ENCODE measurements around the gene EARS2. TPM values are rescaled to one million over a fixed set of nuclear protein-coding genes. Genes with fewer than 3 reads are reported as not detected.

EARS2 gene
- total and polyA plus RNA-seq, 9 of the 15 experiments (the other 6 are each of a cell fraction or from before 2014, with no cell fraction given): 17.6 to 58.6 (median 36.3) TPM

- TF ChIP-seq PATZ1 (CRISPR knock-in tag; IDR thresholded peaks at IDR 0.05; ENCODE audit: borderline replicate concordance) (no peak), UBTF (IDR thresholded peaks at IDR 0.05; ENCODE audit: borderline replicate concordance in 1 of 2, low read depth in 2 of 2, low read length in 2 of 2) (0 out of 4 replicates have a peak, but pooled peaks of 1 of the 2 experiments have one; percentile 6), SIN3A (IDR thresholded peaks at IDR 0.05; ENCODE audit: borderline replicate concordance in 2 of 2, control insufficient read depth in 1 of 2, low read depth in 2 of 2, low read length in 2 of 2) (peak in 1 of 2 experiments; percentile 3; a peak in 1 of 4 replicates), THAP7 (CRISPR knock-in tag; IDR thresholded peaks at IDR 0.05) (peak; percentile 11; the same call in 1 of the 2 replicates), ZNF79 (CRISPR knock-in tag; IDR thresholded peaks at IDR 0.05; ENCODE audit: low read depth) (no peak), ZNF644 (tag; IDR thresholded peaks at IDR 0.05; ENCODE audit: low read depth) (no peak), BRCA1 (IDR thresholded peaks at IDR 0.05) (no peak), BRCA1 (CRISPR knock-in tag; IDR thresholded peaks at IDR 0.05) (no peak), RBM34 (IDR thresholded peaks at IDR 0.05; ENCODE audit: borderline replicate concordance, insufficient read depth, low read length) (no peak), CEBPB (tag; IDR thresholded peaks at IDR 0.05) (no peak), GATAD2B (IDR thresholded peaks at IDR 0.05; ENCODE audit: borderline replicate concordance) (0 out of 2 replicates have a peak, but pooled peaks have one; percentile 47), RBFOX2 (IDR thresholded peaks at IDR 0.05; ENCODE audit: low read depth, low read length) (peak; percentile 75), NONO (IDR thresholded peaks at IDR 0.05; ENCODE audit: low read depth in 2 of 2, low read length in 1 of 2) (peak; percentile 22 to 62; a peak in 3 of 4 replicates), PHTF2 (CRISPR knock-in tag; IDR thresholded peaks at IDR 0.05) (no peak), HMG20A (CRISPR knock-in tag; conservative IDR thresholded peaks at IDR 0.05) (no peak), ETV6 (IDR thresholded peaks at IDR 0.05; ENCODE audit: borderline replicate concordance in 1 of 2, low read depth in 2 of 2, low read length in 1 of 2) (no peak), ETV6 (CRISPR knock-in tag; IDR thresholded peaks at IDR 0.05; ENCODE audit: borderline replicate concordance) (0 out of 2 replicates have a peak, but pooled peaks have one; percentile 53), HMGXB4 (CRISPR knock-in tag; IDR thresholded peaks at IDR 0.05) (0 out of 2 replicates have a peak, but pooled peaks have one; percentile 34), PHF8 (IDR thresholded peaks at IDR 0.05; ENCODE audit: borderline replicate concordance, low read length) (peak; percentile 75; the same call in 1 of the 2 replicates)
These were observed 891 bp upstream of the EARS2 start (continued) for GRCh38 chr16:23557779-23558702.
